Measurements from ENCODE around the gene GOPC. TPM values are rescaled to one million over a fixed set of nuclear protein-coding genes. Genes with fewer than 3 reads are reported as not detected.
"Not testable (repeated sequence)": the region's sequence is repeated elsewhere in the genome, so short reads cannot be mapped to it uniquely, and the experiment has no call there.

Gene GOPC
- total RNA-seq, 2 experiments from 2014 or later = 20.5 to 20.8 TPM

DNA sequence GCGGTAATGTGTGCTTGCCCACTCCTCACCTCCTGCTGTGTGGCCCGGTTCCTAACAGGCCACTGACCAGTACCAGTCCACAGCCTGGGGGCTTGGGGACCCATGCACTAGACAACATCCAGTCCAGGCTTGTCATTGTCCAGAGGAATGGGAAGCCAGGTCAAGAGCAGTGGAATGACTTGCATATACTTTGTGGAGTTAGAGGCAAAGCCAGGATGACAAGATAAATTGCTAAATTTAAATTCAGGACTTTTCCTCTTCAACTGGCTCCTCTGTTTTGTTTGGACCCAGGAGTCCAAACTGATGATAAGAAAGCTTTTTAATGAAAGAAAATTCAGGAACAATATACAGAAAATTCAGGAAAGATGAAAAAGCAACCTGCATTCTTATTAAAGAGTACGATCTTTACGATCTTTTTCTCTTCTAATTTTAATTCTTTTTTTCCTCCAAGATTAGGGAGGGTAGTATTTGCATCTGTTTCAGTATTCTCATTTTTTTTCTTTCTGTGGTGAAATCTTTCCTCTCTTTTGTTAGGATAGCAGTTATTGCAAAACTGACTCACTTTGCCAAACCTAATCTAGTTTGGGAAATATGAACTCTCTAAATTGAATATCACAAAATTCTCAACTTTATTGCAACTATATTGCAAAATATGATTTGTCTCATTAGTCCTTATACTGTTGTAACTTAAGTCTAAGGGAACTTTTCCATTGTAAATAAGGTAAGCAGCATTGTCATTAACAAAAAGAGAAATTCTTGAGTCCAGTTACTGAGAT is 71.7 kb downstream of the GOPC start:
- ChIA-PET POLR2A (no interaction called here), CTCF (no interaction called here)

DNA sequence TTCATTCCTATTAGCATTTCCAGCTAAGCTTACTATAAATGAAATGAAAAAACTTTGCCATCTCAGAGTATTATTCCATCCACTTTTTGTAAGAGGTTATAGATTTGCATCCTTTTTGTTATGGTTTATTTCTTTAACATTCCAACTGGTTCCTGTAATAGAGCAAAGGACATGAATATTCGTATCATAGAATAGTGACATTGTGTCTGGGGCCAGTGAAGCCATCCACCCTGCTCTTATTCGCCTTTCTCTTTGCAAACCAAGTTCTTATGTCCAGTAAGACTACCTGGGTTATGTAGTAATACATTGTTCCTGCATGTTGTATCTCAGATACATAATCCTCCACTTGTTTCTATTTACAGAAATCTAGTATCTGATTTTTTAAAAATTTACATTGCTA is 76.7 kb downstream of the GOPC start:
- CTCF ChIA-PET = no interaction called here
- POLR2A ChIA-PET = no interaction called here

DNA sequence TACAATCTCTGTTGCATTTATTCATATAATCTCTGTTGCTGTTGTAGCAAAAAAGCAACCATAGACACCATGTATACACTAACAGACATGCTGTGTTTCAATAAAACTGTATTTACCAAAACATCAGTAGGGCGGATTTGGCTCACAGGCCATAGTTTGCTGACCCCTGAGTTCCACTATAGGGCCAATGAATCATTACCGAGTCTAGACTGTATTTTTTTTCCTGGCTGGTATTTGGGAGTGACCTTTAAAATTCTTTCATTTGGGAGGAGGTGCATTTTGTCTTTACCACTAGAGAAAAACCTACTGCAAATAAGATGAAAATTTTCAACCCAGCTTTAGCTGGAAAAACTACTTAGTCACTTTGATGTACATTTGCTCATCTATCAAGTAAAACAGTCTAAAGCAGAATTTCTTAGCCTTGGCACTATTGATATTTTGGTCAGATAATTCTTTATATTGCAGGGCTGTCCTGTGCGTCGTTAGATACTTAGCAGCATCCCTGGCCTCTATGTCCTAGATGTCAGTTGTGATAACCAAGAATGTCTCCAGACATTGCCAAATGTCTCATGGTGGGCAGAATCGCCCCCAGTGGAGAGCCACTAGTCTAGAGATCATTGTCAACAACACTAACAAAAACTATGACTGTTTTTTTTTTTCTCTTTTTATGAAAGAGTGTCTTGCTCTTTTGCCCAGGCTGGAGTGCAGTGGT is 80.4 kb downstream of the GOPC start:
- POLR2A ChIA-PET = no interaction called here
- CTCF ChIA-PET = no interaction called here

DNA sequence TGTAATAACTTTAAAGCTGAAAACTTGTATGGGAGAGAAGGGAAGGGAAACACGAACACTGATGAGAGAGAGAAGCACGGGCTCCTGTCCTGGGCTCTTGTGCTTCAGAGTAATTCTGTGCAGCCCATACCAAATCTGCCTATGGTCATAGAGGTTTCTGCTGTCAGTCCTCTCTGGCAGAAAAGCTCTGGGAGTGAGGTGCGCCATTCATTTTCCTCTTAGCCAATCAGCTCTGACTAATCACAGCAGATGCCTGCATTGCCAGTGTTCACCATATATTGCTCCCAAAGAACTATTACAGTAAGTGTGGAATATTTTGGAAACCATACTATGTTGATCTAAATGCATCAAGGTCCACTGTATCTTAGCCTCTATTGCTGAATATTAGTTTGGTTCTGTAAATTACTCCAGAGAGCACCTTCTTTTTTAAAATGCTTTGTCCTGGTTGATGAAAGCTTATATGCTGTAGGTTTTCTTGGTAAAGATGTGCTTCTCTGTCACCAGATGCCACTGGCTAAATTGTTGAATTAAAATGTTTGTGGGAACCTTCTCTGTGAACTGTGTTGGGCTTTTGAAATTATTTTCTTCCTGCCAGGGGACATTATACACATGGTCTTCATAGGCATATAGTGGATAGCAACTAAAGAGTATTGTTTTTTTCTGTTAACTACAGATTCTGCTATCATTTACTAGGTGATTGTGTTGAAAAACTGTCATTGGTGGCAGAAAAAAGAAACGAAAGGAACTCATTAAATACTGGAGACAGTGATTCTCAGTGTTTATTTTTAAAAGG is 81.5 kb downstream of the GOPC start:
- ChIA-PET POLR2A (no interaction called here), CTCF (interaction anchor here (1.0 kb wide), 1 partner anchor 70 kb away, joined by 3 read pairs; no protein-coding TSS in a partner anchor)

DNA sequence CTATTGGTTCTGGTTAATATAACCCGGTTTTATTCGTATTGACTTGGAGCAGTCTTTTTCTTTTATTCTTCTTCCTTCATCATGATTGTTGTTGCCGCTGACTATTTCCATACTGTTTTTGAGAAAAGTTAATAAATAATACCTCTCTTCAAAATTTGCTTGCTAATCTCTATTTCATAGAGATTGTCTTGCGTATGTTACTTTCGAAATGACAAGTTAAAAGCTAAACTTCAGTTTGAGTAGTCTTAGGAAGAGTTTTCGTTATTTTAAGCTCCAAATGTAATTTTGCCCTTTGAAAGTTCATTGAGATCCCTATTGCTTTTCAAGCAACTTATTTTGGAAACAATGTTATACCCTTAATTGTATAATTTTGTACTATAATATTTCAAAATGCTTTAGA is 83.4 kb downstream of the GOPC start:
- CTCF ChIA-PET = interaction anchor here (1.7 kb wide), 1 partner anchor 19 kb away, joined by 3 read pairs; no protein-coding TSS in a partner anchor
- POLR2A ChIA-PET = no interaction called here

DNA sequence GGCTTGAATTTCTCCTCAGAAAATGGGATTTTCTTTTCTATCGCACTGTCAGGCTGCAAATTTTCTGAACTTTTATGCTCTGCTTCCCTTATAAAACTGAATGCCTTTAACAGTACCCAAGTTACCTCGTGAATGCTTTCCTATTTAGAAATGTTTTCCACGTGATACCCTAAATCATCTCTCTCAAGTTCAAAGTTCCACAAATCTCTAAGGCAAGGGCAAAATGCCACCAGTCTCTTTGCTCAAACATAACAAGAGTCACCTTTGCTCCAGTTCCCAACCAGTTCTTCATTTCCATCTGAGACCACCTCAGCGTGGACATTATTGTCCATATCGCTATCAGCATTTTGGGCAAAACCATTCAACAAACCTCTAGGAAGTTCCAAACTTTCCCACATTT is 84.3 kb downstream of the GOPC start:
- POLR2A ChIA-PET, CTCF ChIA-PET: not testable (repeated sequence)

DNA sequence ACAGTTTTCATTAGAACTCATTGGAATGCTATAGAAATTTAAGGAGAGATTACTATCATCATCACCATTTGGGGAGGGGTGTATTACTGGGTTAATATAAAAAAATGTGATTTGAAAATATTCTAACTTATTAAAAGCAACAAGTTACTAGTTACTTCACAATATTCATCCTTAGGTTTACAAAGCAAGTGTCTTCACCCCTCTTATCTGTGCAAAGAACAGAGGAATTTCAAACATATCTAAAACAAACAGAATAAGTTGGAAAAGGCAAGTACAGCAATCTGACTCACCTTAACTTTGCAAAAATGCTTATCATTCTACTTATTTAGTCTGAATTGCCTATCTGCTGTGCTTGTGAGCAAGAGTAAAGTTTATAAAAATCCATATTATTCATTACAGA is 87.0 kb downstream of the GOPC start:
- CTCF ChIA-PET = no interaction called here

DNA sequence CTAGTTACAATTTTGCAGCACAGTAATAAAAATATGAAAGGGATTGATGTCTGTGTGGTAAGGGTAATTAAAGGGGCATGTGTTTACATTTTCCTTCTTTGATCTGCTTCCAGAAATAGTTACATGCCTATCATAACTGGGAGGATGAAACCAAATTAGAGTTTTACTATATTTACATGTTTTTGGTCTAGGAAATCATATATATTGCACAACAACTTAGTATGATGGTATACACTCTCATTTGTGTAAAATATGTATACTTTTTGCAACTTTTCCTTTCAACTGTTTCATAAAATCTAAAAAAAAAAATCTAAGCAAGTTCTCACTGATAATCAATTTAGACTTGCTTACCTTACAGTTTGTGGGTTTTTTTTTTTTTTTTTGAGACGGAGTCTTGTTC is 87.7 kb downstream of the GOPC start:
- ChIA-PET CTCF (no interaction called here), POLR2A (no interaction called here)

More for the DNA sequence above, 87.0 kb downstream of the GOPC start:
- POLR2A ChIA-PET = no interaction called here

DNA sequence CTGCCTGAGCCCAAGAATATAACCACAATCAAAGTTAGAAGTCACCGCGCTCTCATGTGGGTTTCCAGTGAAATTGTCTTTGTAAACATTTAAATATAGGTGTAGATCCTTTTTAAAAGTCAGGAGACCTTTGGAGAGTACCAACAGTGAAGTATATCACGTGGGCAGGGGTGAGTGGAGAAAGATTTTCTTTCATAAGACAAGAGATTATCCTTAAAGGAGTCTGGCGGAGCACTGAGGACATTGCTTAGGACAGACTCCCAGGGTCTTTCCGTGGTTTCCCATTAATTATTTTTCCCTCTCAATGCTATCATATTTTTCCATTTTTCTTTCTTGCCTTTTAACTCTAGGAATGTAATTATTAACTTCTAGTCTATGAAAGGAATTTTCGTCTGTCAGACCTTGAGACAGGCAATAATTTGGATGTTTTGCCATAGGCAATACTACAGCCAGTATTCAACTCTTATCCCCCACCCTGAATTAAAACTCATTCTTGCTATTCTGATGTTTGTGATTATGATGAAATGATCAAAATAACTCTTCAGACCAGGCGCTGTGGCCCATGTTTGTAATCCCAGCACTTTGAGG is 88.4 kb downstream of the GOPC start:
- POLR2A ChIA-PET = no interaction called here
- CTCF ChIA-PET = interaction anchor here (0.7 kb wide), 1 partner anchor 29 kb away, joined by 3 read pairs; no protein-coding TSS in a partner anchor

DNA sequence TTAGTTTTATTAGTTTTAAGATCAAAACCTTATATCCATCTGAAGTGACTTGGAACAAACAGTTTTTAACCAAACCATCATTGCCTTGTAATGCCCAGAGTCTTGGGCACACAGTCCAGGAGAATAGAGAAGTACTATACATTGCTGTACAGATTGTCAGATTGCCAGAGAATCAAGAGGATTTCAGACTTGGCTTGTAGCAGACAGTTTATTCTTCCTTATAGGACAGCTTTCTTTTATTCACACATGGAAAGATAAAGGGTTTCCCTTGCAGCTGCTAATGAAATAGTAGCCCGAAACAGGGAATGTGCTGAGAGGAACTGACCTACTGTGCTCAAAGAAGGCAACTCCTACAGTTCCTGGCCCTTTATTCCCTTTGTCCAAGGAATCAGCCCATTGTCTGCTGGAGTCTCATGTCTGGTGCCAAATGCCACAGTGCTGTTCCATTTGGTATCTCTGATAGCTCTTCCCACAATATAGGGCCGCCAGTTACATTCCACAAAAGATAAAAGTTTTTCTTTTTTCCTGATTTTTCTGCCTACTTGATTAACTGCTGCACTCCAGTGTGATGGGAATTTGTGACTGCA is 89.2 kb downstream of the GOPC start:
- ChIA-PET CTCF (no interaction called here), POLR2A (no interaction called here)

DNA sequence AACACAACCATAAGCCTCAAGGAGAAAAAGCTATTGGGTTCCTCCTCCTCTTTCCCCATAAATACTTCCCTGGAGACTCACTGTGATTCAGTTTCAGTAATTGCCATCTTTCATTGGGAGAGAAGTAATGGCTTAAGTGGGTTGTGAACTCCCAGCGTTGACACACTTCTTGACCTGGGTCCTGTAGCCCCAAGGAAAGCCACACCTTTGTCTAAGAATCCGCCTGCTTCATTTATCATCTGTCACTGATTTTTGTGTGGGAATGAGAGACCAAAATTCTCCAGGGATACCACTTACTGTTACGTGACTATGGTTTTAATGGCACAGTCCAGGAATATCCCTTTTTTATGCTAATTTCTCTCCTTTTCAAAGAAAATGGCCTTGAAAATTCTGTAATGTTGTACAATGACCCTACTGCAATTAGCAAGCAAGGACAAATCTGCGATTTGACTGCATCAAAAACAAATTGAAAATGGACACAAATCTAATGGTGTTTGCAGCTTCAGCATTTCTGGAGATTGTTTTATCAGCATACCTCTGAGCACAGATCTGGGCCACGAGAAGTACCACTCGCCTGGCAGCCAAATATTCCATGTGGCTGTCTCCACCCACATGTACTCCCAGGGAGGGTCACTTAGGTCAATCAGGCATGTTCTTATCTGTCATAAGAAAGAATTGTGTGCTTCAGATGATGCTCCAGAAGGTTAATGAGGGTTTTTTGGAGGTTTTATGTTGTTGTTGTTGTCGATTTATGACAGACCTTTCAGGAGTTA is 90.1 kb downstream of the GOPC start:
- POLR2A ChIA-PET = no interaction called here

More for the DNA sequence above, 90.1 kb downstream of the GOPC start:
- CTCF ChIA-PET = no interaction called here

Other genes with a start within 250 kb of the GOPC start
- gene ROS1, start 176.6 kb downstream of the GOPC start, total RNA-seq = not detected
- gene DCBLD1, start 119.8 kb downstream of the GOPC start, total RNA-seq = 1 to 10 TPM; 4.5 to 4.9 TPM
- 10 to 100 TPM; 63.9 to 65.3 TPM for gene NUS1, start 73.0 kb upstream of the GOPC start, total RNA-seq